Fibroblast of lung (primary cell): ENCODE measurements around the gene GOLGA5. TPM values are rescaled to one million over a fixed set of nuclear protein-coding genes. Genes with fewer than 3 reads are reported as not detected.
"Not testable (repeated sequence)": the region's sequence is repeated elsewhere in the genome, so short reads cannot be mapped to it uniquely, and the experiment has no call there.

ENCODE experiments used
- DNase-seq, 2 donors: peaks; one replicate each; pipeline versions ENCODE4 v3.0.0 to v3.0.0-alpha.2; 2010; ENCODE audit warnings: low read depth in 2 of 2
- H2AFZ ChIP-seq: 2 replicates; pipeline ENCODE4 v1.5.1; 2012; ENCODE audit warnings: low read length, control low read depth, inconsistent platforms
- H3K27ac ChIP-seq: 2 replicates; pipeline ENCODE4 v1.5.1; 2011; ENCODE audit warnings: low read length, control low read depth; ENCODE audit not compliant: insufficient read depth
- H3K27me3 ChIP-seq: 2 replicates; pipeline ENCODE4 v1.5.1; 2011; ENCODE audit warnings: mild to moderate bottlenecking, low read length; ENCODE audit not compliant: control insufficient read depth, insufficient read depth
- H3K36me3 ChIP-seq: 2 replicates; pipeline ENCODE4 v1.5.1; 2011; ENCODE audit warnings: low read length; ENCODE audit not compliant: control insufficient read depth, insufficient read depth
- H3K4me1 ChIP-seq: 2 replicates; pipeline ENCODE4 v1.5.1; 2011; ENCODE audit warnings: low read length; ENCODE audit not compliant: control insufficient read depth, insufficient read depth; ENCODE audit errors: extremely low read depth
- H3K4me2 ChIP-seq: 2 replicates; pipeline ENCODE4 v1.5.1; 2011; ENCODE audit warnings: low read length, control low read depth; ENCODE audit not compliant: insufficient read depth; ENCODE audit errors: extremely low read depth
- H3K4me3 ChIP-seq, 4 experiments: fragments of 200-600 bp in 1 of 4; sonication (generic) in 1 of 4; replicated peaks in 1 of 4; 2 replicates each; pipeline ENCODE4 v1.5.1; 2011 to 2016; ENCODE audit warnings: low read length in 4 of 4, low read depth in 3 of 4, mild to moderate bottlenecking in 3 of 4, control low read depth in 2 of 4, inconsistent platforms in 1 of 4, mixed read lengths in 1 of 4; ENCODE audit not compliant: insufficient read depth in 1 of 4; ENCODE audit errors: control extremely low read depth in 1 of 4
- H3K79me2 ChIP-seq: 2 replicates; pipeline ENCODE4 v1.5.1; 2012; ENCODE audit warnings: mild to moderate bottlenecking, low read length, inconsistent platforms; ENCODE audit not compliant: control insufficient read depth, insufficient read depth
- H3K9ac ChIP-seq: 2 replicates; pipeline ENCODE4 v1.5.1; 2011; ENCODE audit warnings: mild to moderate bottlenecking, low read length, control low read depth; ENCODE audit not compliant: insufficient read depth
- H3K9me3 ChIP-seq: 2 replicates; pipeline ENCODE4 v1.5.1; 2012; ENCODE audit warnings: low read depth, low read length; ENCODE audit not compliant: control insufficient read depth, insufficient read depth
- H4K20me1 ChIP-seq: 2 replicates; pipeline ENCODE4 v1.5.1; 2011; ENCODE audit warnings: low read length; ENCODE audit not compliant: control insufficient read depth, insufficient read depth; ENCODE audit errors: extremely low read depth
- EZH2 ChIP-seq: IDR thresholded peaks from 2 replicates; pipeline ENCODE4 v1.5.1; 2012; ENCODE audit warnings: low read length, control low read depth, mild to moderate bottlenecking; ENCODE audit errors: missing control alignments
- polyA plus RNA-seq, 2 donors: library from polyadenylated mRNA; depleted of rRNA in 1 of 2; stranded (reverse) in 1 of 2; unstranded in 1 of 2; fragments of >200 nt; gene quantifications; 2 replicates each; pipeline ENCODE4 v1.2.1, GENCODE V29; 2011 to 2012; ENCODE audit warnings: missing spikeins in 1 of 2
- total RNA-seq: library from RNA; depleted of rRNA; stranded (reverse); fragments of >200 nt; gene quantifications from 2 replicates; pipeline ENCODE4 v1.2.1, GENCODE V29; 2014
- TF ChIP-seq, protein P1 (sequence below), 2 donors: IDR thresholded peaks in 1 of 2; conservative IDR thresholded peaks in 1 of 2; 1 replicate in 1 of 2; 2 replicates in 1 of 2; pipeline ENCODE4 v1.5.1; 2011 to 2012; ENCODE audit warnings: low read length in 2 of 2, control low read depth in 1 of 2, inconsistent platforms in 1 of 2, low read depth in 1 of 2, mild to moderate bottlenecking in 1 of 2

GOLGA5 gene
- total and polyA plus RNA-seq, 2 donors (not counting 1 experiment from before 2014, with no cell fraction given): 46.9 to 71.1 TPM

- H3K27ac ChIP-seq, H3K4me1 ChIP-seq, H3K4me3 ChIP-seq, H3K9ac ChIP-seq, H3K79me2 ChIP-seq, H4K20me1 ChIP-seq, DNase-seq, H2AFZ ChIP-seq, H3K4me2 ChIP-seq, H3K9me3 ChIP-seq, H3K27me3 ChIP-seq: not testable (repeated sequence)
- H3K36me3 ChIP-seq: peaks cover 10% of the 10 kb centered on the region
These were observed 26.4 kb downstream of the GOLGA5 start for GRCh38 chr14:92820536-92820840.

- Histone ChIP-seq H3K4me3 (no peak overlapping the region), H2AFZ (no peak overlapping the region), H3K27me3 (no peaks in the 10 kb centered on the region), H3K27ac (no peak overlapping the region), H3K4me2 (no peak overlapping the region), H3K36me3 (peaks cover 6% of the 10 kb centered on the region), H3K9ac (no peak overlapping the region), H3K4me1 (no peaks in the 10 kb centered on the region), H3K9me3 (no peaks in the 10 kb centered on the region), H3K79me2 (no peaks in the 10 kb centered on the region), H4K20me1 (no peaks in the 10 kb centered on the region)
- DNase-seq: no peak
- no peak for TF ChIP-seq EZH2
- TF ChIP-seq, protein P1, sequence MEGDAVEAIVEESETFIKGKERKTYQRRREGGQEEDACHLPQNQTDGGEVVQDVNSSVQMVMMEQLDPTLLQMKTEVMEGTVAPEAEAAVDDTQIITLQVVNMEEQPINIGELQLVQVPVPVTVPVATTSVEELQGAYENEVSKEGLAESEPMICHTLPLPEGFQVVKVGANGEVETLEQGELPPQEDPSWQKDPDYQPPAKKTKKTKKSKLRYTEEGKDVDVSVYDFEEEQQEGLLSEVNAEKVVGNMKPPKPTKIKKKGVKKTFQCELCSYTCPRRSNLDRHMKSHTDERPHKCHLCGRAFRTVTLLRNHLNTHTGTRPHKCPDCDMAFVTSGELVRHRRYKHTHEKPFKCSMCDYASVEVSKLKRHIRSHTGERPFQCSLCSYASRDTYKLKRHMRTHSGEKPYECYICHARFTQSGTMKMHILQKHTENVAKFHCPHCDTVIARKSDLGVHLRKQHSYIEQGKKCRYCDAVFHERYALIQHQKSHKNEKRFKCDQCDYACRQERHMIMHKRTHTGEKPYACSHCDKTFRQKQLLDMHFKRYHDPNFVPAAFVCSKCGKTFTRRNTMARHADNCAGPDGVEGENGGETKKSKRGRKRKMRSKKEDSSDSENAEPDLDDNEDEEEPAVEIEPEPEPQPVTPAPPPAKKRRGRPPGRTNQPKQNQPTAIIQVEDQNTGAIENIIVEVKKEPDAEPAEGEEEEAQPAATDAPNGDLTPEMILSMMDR (conservative IDR thresholded peaks at IDR 0.05 in 1 of 2, IDR thresholded peaks at IDR 0.05 in 1 of 2; ENCODE audit: low read depth in 1 of 2, low read length in 2 of 2): no peak
These were observed 36.8 kb downstream of the GOLGA5 start for GRCh38 chr14:92830902-92831301.

DNA sequence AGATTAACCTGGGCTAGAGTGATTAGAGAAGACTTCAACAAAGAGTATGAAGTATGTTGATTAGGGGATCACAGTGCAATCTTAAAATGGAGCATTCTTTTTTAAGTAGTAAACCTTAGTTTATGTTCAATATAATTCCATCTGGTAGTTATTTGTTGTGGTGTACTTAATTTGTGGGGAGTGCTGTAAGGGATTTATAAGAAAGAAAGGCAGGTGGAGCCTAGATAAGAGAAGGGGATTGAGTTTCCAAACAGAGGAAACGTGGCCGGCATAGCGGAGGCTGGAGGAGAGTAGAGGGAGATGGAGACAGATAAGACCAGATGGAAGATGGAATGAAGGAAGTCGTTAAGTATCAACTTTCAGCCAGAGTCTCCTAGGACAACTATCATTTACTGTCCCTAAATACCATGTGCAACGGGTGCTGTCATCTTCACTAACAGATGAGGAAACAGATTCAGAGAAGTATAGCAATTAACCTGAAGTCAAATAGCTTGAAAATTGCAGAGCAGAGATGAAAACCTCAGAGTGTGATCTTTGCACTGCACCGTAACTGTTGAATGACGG, 38.1 kb downstream of the GOLGA5 start:
- H2AFZ ChIP-seq: no peak overlapping the region
- H3K36me3 ChIP-seq: peaks cover 6% of the 10 kb centered on the region
- H4K20me1 ChIP-seq: no peaks in the 10 kb centered on the region
- DNase-seq: no peak
- H3K27me3 ChIP-seq: no peaks in the 10 kb centered on the region
- no peaks in the 10 kb centered on the region for H3K9me3 ChIP-seq
- TF ChIP-seq, protein P1 (conservative IDR thresholded peaks at IDR 0.05 in 1 of 2, IDR thresholded peaks at IDR 0.05 in 1 of 2; ENCODE audit: low read depth in 1 of 2, low read length in 2 of 2): no peak
- no peak for TF ChIP-seq EZH2
- H3K4me2 ChIP-seq: no peak overlapping the region
- H3K4me1 ChIP-seq: no peaks in the 10 kb centered on the region
- no peak overlapping the region for H3K9ac ChIP-seq
- H3K79me2 ChIP-seq: no peaks in the 10 kb centered on the region
- H3K27ac ChIP-seq: no peak overlapping the region
- no peak overlapping the region for H3K4me3 ChIP-seq
